B cell (primary cell): ENCODE data around the gene C1orf116. TPM values are rescaled to one million over a fixed set of nuclear protein-coding genes. Genes with fewer than 3 reads are reported as not detected.

Experiments used
- ATAC-seq: fragments of 200-7000 bp; cut with Tn5 transposase; one replicate; pipeline ENCODE4 v1.10.0; 2021; ENCODE audit warnings: low read depth, mild to moderate bottlenecking, moderate number of reproducible peaks, moderate library complexity
- CTCF ChIA-PET: fragments of 350-600 bp; sonication (Branson Sonifier 250); formaldehyde crosslinking; loops from one replicate; lab custom pipeline; 2021; ENCODE audit warnings: antibody characterized with exemption, inconsistent platforms; lab: Charles Lee
- POLR2A ChIA-PET: fragments of 350-600 bp; sonication (Branson Sonifier 250); formaldehyde crosslinking; loops from one replicate; lab custom pipeline; 2021; ENCODE audit warnings: antibody characterized with exemption; lab: Charles Lee
- DNase-seq: peaks from one replicate; pipeline ENCODE4 v3.0.0; 2013
- H2AFZ ChIP-seq: 2 replicates; pipeline ENCODE4 v1.6.1; 2012; ENCODE audit warnings: mild to moderate bottlenecking, low read depth, low read length; ENCODE audit not compliant: insufficient read depth, poor library complexity, severe bottlenecking
- H3K27ac ChIP-seq, 2 donors: 1 replicate in 1 of 2; 2 replicates in 1 of 2; pipeline ENCODE4 v1.5.1; 2012 to 2013; ENCODE audit warnings: low read length in 2 of 2, mild to moderate bottlenecking in 2 of 2, moderate library complexity in 1 of 2
- H3K27me3 ChIP-seq, 4 experiments: fragments of 200-600 bp in 1 of 4; sonication (generic) in 1 of 4; replicated peaks in 1 of 4; 1 replicate in 2 of 4; 2 replicates in 2 of 4; pipeline versions ENCODE4 v1.6.1 to v1.7.0; 2013 to 2016; ENCODE audit warnings: low read length in 3 of 4, mild to moderate bottlenecking in 2 of 4, mixed read lengths in 1 of 4, moderate library complexity in 1 of 4; ENCODE audit not compliant: insufficient read depth in 4 of 4, control insufficient read depth in 3 of 4; ENCODE audit errors: control extremely low read depth in 1 of 4
- H3K36me3 ChIP-seq, 2 experiments: replicated peaks in 1 of 2; 1 replicate in 1 of 2; 2 replicates in 1 of 2; pipeline versions ENCODE4 v1.6.1 to v1.7.1; 2013; ENCODE audit warnings: low read length in 1 of 2; ENCODE audit not compliant: insufficient read depth in 2 of 2, control insufficient read depth in 1 of 2; ENCODE audit errors: control extremely low read depth in 1 of 2, extremely low read depth in 1 of 2
- H3K4me1 ChIP-seq, 2 donors: fragments of 200-600 bp in 1 of 2; sonication (generic) in 1 of 2; 1 replicate in 1 of 2; 2 replicates in 1 of 2; pipeline versions ENCODE4 v1.5.1 to v1.6.1; 2013 to 2017; ENCODE audit warnings: low read length in 2 of 2; ENCODE audit not compliant: control insufficient read depth in 2 of 2, insufficient read depth in 2 of 2
- H3K4me2 ChIP-seq: replicated peaks from 2 replicates; pipeline ENCODE3; 2012; ENCODE audit warnings: mild to moderate bottlenecking, low read depth, low read length; ENCODE audit not compliant: poor library complexity, severe bottlenecking
- H3K4me3 ChIP-seq, 5 experiments: fragments of 200-600 bp in 1 of 5; sonication (generic) in 1 of 5; 1 replicate in 3 of 5; 2 replicates in 2 of 5; pipeline versions ENCODE4 v1.5.1 to v1.7.0; 2011 to 2016; ENCODE audit warnings: low read length in 4 of 5, mild to moderate bottlenecking in 4 of 5, low read depth in 2 of 5, control low read depth in 1 of 5, moderate library complexity in 1 of 5; ENCODE audit not compliant: insufficient read depth in 1 of 5; ENCODE audit errors: control extremely low read depth in 1 of 5, extremely low read depth in 1 of 5
- H3K79me2 ChIP-seq: fragments of 200-600 bp; sonication (generic); one replicate; pipeline ENCODE4 v1.6.0; 2016; ENCODE audit warnings: low read length; ENCODE audit not compliant: control insufficient read depth, insufficient read depth
- H3K9ac ChIP-seq: fragments of 200-600 bp; sonication (generic); 2 replicates; pipeline ENCODE4 v1.6.1; 2017; ENCODE audit warnings: mild to moderate bottlenecking, low read length, moderate library complexity
- H3K9me3 ChIP-seq, 3 donors: one replicate each; pipeline versions ENCODE4 v1.6.1 to v1.7.1; 2013; ENCODE audit warnings: low read length in 2 of 3; ENCODE audit not compliant: control insufficient read depth in 2 of 3, insufficient read depth in 1 of 3; ENCODE audit errors: control extremely low read depth in 1 of 3
- H4K20me1 ChIP-seq: 2 replicates; pipeline ENCODE4 v1.6.0; 2012; ENCODE audit warnings: mild to moderate bottlenecking, low read length; ENCODE audit not compliant: insufficient read depth, control insufficient read depth, poor library complexity, severe bottlenecking
- H3K27ac Mint-ChIP-seq: one replicate; pipeline ENCODE4 v1.8.0; 2021; ENCODE audit warnings: mixed read lengths
- H3K27me3 Mint-ChIP-seq: one replicate; pipeline ENCODE4 v1.8.0; 2021; ENCODE audit warnings: mixed read lengths
- H3K4me1 Mint-ChIP-seq: one replicate; pipeline ENCODE4 v1.8.0; 2021; ENCODE audit warnings: mixed read lengths
- H3K4me3 Mint-ChIP-seq: one replicate; pipeline ENCODE4 v1.8.0; 2021; ENCODE audit warnings: mixed read lengths
- H3K9me3 Mint-ChIP-seq: one replicate; pipeline ENCODE4 v1.8.0; 2022; ENCODE audit warnings: mixed read lengths; ENCODE audit not compliant: insufficient read depth
- EZH2 ChIP-seq: IDR thresholded peaks from 2 replicates; pipeline ENCODE4 v1.6.1; 2012; ENCODE audit warnings: borderline replicate concordance, low read depth, mild to moderate bottlenecking, moderate library complexity, low read length; ENCODE audit not compliant: insufficient read depth, poor library complexity, severe bottlenecking
- WGBS: methylation state at CpG from one replicate; pipeline ENCODE4 v1.1.5; 2013; ENCODE audit warnings: missing lambda C conversion rate; ENCODE audit not compliant: insufficient coverage; 5-methylcytosine and 5-hydroxymethylcytosine counted together
- intact Hi-C: fragments of 100-400 bp; cut with micrococcal nuclease; formaldehyde crosslinking; loops from one replicate; pipeline ENCODE4 v1.10.0; 2022
- polyA plus RNA-seq: library from polyadenylated mRNA; depleted of rRNA; stranded (reverse); fragments of >200 nt; gene quantifications from 2 replicates; pipeline ENCODE4 v1.2.3, GENCODE V29; 2012
- total RNA-seq, 2 donors: library from RNA; stranded (reverse); fragments of 120-200 nt in 1 of 2; gene quantifications; 1 replicate in 1 of 2; 2 replicates in 1 of 2; pipeline versions ENCODE4 v1.2.3 to v1.2.4, GENCODE V29; 2013 to 2022
- TF ChIP-seq, protein P1 (sequence below): fragments of 200-600 bp; IDR thresholded peaks from one replicate; pipeline ENCODE4 v1.8.0; 2022; ENCODE audit warnings: antibody characterized with exemption, mild to moderate bottlenecking

Gene C1orf116
- total and polyA plus RNA-seq, 2 donors (not counting 1 experiment from before 2014, with no cell fraction given), result 0.09 TPM; not detected in 1

GRCh38 chr1:207073906-207074820 is 41.6 kb upstream of the C1orf116 start:
- Histone ChIP-seq H3K27ac (no peak overlapping the region), H3K79me2 (no peaks in the 10 kb centered on the region), H2AFZ (no peak overlapping the region), H3K4me2 (no peak overlapping the region), H3K4me3 (no peak overlapping the region), H4K20me1 (no peaks in the 10 kb centered on the region), H3K27me3 (no peaks in the 10 kb centered on the region), H3K36me3 (peaks cover 1 to 20% of the 10 kb centered on the region in 2 experiments), H3K9ac (no peak overlapping the region), H3K9me3 (peaks cover 0 to 7% (median 0%) of the 10 kb centered on the region in 3 donors), H3K4me1 (peaks cover 20 to 22% of the 10 kb centered on the region in 2 donors)
- no CpG with 5 or more reads among the region's 4 CpGs for WGBS
- H3K4me1 Mint-ChIP-seq, result peaks cover 22% of the 10 kb centered on the region
- no peak overlapping the region for H3K27ac Mint-ChIP-seq
- intact Hi-C loops, result no loop called here
- POLR2A ChIA-PET, result no interaction called here
- CTCF ChIA-PET, result interaction anchor here (1.4 to 4.7 kb wide), 8 partner anchors 8 to 425 kb away, joined by 3 to 54 read pairs (median 11); partner anchors contain the start of genes PFKFB2 and YOD1
- H3K9me3 Mint-ChIP-seq, result no peaks in the 10 kb centered on the region
- no peak for ATAC-seq
- H3K27me3 Mint-ChIP-seq, result no peaks in the 10 kb centered on the region
- TF ChIP-seq, protein P1, sequence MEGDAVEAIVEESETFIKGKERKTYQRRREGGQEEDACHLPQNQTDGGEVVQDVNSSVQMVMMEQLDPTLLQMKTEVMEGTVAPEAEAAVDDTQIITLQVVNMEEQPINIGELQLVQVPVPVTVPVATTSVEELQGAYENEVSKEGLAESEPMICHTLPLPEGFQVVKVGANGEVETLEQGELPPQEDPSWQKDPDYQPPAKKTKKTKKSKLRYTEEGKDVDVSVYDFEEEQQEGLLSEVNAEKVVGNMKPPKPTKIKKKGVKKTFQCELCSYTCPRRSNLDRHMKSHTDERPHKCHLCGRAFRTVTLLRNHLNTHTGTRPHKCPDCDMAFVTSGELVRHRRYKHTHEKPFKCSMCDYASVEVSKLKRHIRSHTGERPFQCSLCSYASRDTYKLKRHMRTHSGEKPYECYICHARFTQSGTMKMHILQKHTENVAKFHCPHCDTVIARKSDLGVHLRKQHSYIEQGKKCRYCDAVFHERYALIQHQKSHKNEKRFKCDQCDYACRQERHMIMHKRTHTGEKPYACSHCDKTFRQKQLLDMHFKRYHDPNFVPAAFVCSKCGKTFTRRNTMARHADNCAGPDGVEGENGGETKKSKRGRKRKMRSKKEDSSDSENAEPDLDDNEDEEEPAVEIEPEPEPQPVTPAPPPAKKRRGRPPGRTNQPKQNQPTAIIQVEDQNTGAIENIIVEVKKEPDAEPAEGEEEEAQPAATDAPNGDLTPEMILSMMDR, result no peak
- TF ChIP-seq EZH2, result no peak
- no peak for DNase-seq
- H3K4me3 Mint-ChIP-seq, result no peak overlapping the region

GRCh38 chr1:207072233-207072632 is 39.7 kb upstream of the C1orf116 start:
- no peak for DNase-seq
- Mint-ChIP-seq H3K27ac (no peak overlapping the region), H3K9me3 (no peaks in the 10 kb centered on the region), H3K4me1 (peaks cover 22% of the 10 kb centered on the region), H3K27me3 (no peaks in the 10 kb centered on the region), H3K4me3 (no peak overlapping the region)
- H3K4me1 ChIP-seq, result peaks cover 20 to 23% of the 10 kb centered on the region in 2 donors
- H3K9me3 ChIP-seq, result peaks cover 0 to 7% (median 0%) of the 10 kb centered on the region in 3 donors
- no peaks in the 10 kb centered on the region for H3K27me3 ChIP-seq
- no peaks in the 10 kb centered on the region for H4K20me1 ChIP-seq
- H2AFZ ChIP-seq, result no peak overlapping the region
- TF ChIP-seq, protein P1, result no peak
- TF ChIP-seq EZH2, result no peak
- no peak overlapping the region for H3K4me2 ChIP-seq
- H3K4me3 ChIP-seq, result no peak overlapping the region
- H3K36me3 ChIP-seq, result peaks cover 3 to 33% of the 10 kb centered on the region in 2 experiments
- 53% methylated on average over 8 of the region's 8 CpGs for WGBS
- no peak for ATAC-seq
- ChIA-PET POLR2A (no interaction called here), CTCF (interaction anchor here (1.1 to 4.7 kb wide), 4 partner anchors 12 to 333 kb away, joined by 3 to 23 read pairs (median 12); no protein-coding TSS in a partner anchor)
- intact Hi-C loops, result no loop called here
- H3K9ac ChIP-seq, result no peak overlapping the region
- no peak overlapping the region for H3K27ac ChIP-seq
- no peaks in the 10 kb centered on the region for H3K79me2 ChIP-seq
